Measurements from ENCODE around the gene MAP6. TPM values are rescaled to one million over a fixed set of nuclear protein-coding genes. Genes with fewer than 3 reads are reported as not detected.

The MAP6 gene
- total RNA-seq, 1 experiment from 2014 or later: not detected

- H2AFZ ChIP-seq: no peak overlapping the region
- no peaks in the 10 kb centered on the region for H3F3A ChIP-seq (ENCODE audit: insufficient read depth, low read depth)
- no peaks in the 10 kb centered on the region for H3K36me3 ChIP-seq (ENCODE audit: low read depth)
- H3K9me2 ChIP-seq (ENCODE audit: insufficient read depth): no peaks in the 10 kb centered on the region
- DNase-seq: no peak
- no peak overlapping the region for H3K27ac ChIP-seq
- H4K20me1 ChIP-seq (ENCODE audit: insufficient read depth): no peaks in the 10 kb centered on the region
- ChIA-PET POLR2A (ENCODE audit: unreplicated experiment) (no interaction called here), CTCF (no interaction called here)
- no TSS peak for BruUV-seq (replicated peaks)
- intact Hi-C loops (cut with micrococcal nuclease; ENCODE audit: unreplicated experiment): loop anchor here (5.0 kb wide), 1 partner anchor 46 kb away; no protein-coding TSS in a partner anchor
- H3K9me3 ChIP-seq (ENCODE audit: insufficient read depth, low read depth): no peaks in the 10 kb centered on the region
- H3K79me2 ChIP-seq (ENCODE audit: low read depth): no peaks in the 10 kb centered on the region
- no peak overlapping the region for H3K4me2 ChIP-seq
- TF ChIP-seq CTCF (conservative IDR thresholded peaks at IDR 0.05) (no peak), EZH2 (IDR thresholded peaks at IDR 0.05; ENCODE audit: low read depth) (no peak)
- H3K4me3 ChIP-seq: no peak overlapping the region
- no peaks in the 10 kb centered on the region for H3K27me3 ChIP-seq (ENCODE audit: insufficient read depth, low read depth)
- no peaks in the 10 kb centered on the region for H3K4me1 ChIP-seq (replicated peaks; ENCODE audit: insufficient read depth)
Observed at GRCh38 chr11:75616281-75616680, 52.6 kb downstream of the MAP6 start.

DNA sequence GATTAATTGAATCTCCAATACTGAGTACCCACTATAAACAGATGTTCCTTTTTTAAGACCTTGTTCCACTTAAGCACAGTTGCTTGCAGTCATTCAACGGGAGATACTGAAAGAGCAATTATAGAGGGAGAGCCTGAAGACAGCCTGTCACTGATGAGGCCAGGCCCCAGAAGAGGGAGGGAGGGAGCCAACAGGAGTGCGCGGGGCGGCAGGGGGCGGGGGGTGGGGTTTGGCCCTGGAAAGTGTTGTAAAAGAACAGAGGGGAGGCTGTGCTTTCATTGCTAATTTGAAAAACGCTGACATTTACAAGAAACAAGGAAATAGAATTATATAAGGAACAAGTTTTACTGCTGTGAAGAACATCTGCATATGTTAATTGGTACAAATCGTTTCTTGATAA, 53.1 kb downstream of the MAP6 start:
- Histone ChIP-seq H3K4me2 (no peak overlapping the region), H3K27me3 (ENCODE audit: insufficient read depth, low read depth) (no peaks in the 10 kb centered on the region), H3K36me3 (ENCODE audit: low read depth) (no peaks in the 10 kb centered on the region), H3K4me1 (replicated peaks; ENCODE audit: insufficient read depth) (no peaks in the 10 kb centered on the region), H4K20me1 (ENCODE audit: insufficient read depth) (no peaks in the 10 kb centered on the region), H3K27ac (no peak overlapping the region), H3K4me3 (no peak overlapping the region), H2AFZ (no peak overlapping the region), H3K9me2 (ENCODE audit: insufficient read depth) (no peaks in the 10 kb centered on the region), H3F3A (ENCODE audit: insufficient read depth, low read depth) (no peaks in the 10 kb centered on the region), H3K9me3 (ENCODE audit: insufficient read depth, low read depth) (no peaks in the 10 kb centered on the region), H3K79me2 (ENCODE audit: low read depth) (no peaks in the 10 kb centered on the region)
- TF ChIP-seq EZH2 (IDR thresholded peaks at IDR 0.05; ENCODE audit: low read depth) (no peak), CTCF (conservative IDR thresholded peaks at IDR 0.05) (no peak)
- intact Hi-C loops (cut with micrococcal nuclease; ENCODE audit: unreplicated experiment): loop anchor here (5.0 kb wide), 1 partner anchor 47 kb away; no protein-coding TSS in a partner anchor
- no TSS peak for BruUV-seq (replicated peaks)
- no peak for DNase-seq
- POLR2A ChIA-PET (ENCODE audit: unreplicated experiment): no interaction called here
- CTCF ChIA-PET: no interaction called here

DNA sequence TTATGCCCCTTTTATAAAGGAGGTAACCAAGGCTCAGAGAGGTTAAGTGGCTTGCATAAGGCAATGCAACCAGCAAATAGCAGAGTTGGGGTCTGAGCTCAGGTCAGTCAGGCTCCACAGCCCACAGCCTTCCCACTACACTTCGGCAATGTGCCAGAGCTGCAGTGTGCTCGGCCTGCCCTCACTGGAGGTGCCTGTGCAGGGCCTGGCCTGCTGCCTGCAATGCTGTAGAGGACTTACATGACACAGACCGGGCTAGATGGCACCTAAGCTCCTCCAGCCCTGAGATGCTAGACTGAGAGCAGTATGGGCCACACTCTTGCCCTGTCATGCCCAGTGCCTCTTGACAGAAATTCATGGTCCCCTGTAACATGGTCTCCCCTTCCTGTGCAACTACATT, 57.0 kb downstream of the MAP6 start:
- no TSS peak for BruUV-seq (replicated peaks)
- Histone ChIP-seq H3K4me2 (no peak overlapping the region), H4K20me1 (ENCODE audit: insufficient read depth) (no peaks in the 10 kb centered on the region), H3K27ac (no peak overlapping the region), H3K9me2 (ENCODE audit: insufficient read depth) (no peaks in the 10 kb centered on the region), H3F3A (ENCODE audit: insufficient read depth, low read depth) (no peaks in the 10 kb centered on the region), H3K36me3 (ENCODE audit: low read depth) (no peaks in the 10 kb centered on the region), H3K4me1 (replicated peaks; ENCODE audit: insufficient read depth) (no peaks in the 10 kb centered on the region), H3K27me3 (ENCODE audit: insufficient read depth, low read depth) (no peaks in the 10 kb centered on the region), H2AFZ (no peak overlapping the region), H3K79me2 (ENCODE audit: low read depth) (no peaks in the 10 kb centered on the region), H3K4me3 (no peak overlapping the region), H3K9me3 (ENCODE audit: insufficient read depth, low read depth) (no peaks in the 10 kb centered on the region)
- ChIA-PET POLR2A (ENCODE audit: unreplicated experiment) (no interaction called here), CTCF (no interaction called here)
- no peak for DNase-seq
- intact Hi-C loops (cut with micrococcal nuclease; ENCODE audit: unreplicated experiment): no loop called here
- TF ChIP-seq EZH2 (IDR thresholded peaks at IDR 0.05; ENCODE audit: low read depth) (no peak), CTCF (conservative IDR thresholded peaks at IDR 0.05) (no peak)

All from PC-9 (cell line).